ENCODE measurements around the gene CXorf58. TPM values are rescaled to one million over a fixed set of nuclear protein-coding genes. Genes with fewer than 3 reads are reported as not detected.

The CXorf58 gene
- total and polyA plus RNA-seq, 10 donors: 0.04 to 0.92 (median 0.16) TPM; not detected in 5

DNA sequence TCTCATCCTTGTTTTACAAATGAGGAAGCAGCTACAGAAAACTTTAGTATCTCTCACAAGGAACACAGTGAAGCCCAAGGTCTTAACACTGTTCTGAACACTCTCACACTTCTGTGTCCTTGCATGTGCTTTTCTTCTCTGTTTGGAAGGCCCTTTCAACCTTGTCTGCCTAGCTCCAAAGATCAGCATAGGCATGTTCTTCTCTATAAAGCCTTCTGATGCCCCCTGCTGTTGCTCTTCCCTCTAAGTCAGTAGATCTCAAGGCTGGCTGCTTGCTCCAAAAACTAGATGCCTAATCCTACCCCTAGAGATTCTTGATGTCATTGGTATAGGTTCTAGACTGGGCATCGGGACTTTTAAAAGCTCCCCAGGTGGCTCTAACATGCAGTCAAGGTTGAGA, 6.0 kb upstream of the CXorf58 start:
- Histone ChIP-seq H3K27ac (peak overlapping the region; percentile 29 to 87 (median 71)), H3K4me1 (peaks cover 4 to 35% (median 21%) of the 10 kb centered on the region in 6 donors), H3K27me3 (replicated peaks in 1 of 7) (no peaks in the 10 kb centered on the region), H3K9me3 (no peaks in the 10 kb centered on the region), H3K36me3 (no peaks in the 10 kb centered on the region), H3K4me3 (peak overlapping the region in 1 of 8 donors; percentile 40)
- DNase-seq: no peak
- 18 to 53% (median 33%) methylated on average over 1 of the region's 1 CpG; no CpG with 5 or more reads in 1 of the 5 donors for WGBS, 5 donors
- TF ChIP-seq, protein P1, sequence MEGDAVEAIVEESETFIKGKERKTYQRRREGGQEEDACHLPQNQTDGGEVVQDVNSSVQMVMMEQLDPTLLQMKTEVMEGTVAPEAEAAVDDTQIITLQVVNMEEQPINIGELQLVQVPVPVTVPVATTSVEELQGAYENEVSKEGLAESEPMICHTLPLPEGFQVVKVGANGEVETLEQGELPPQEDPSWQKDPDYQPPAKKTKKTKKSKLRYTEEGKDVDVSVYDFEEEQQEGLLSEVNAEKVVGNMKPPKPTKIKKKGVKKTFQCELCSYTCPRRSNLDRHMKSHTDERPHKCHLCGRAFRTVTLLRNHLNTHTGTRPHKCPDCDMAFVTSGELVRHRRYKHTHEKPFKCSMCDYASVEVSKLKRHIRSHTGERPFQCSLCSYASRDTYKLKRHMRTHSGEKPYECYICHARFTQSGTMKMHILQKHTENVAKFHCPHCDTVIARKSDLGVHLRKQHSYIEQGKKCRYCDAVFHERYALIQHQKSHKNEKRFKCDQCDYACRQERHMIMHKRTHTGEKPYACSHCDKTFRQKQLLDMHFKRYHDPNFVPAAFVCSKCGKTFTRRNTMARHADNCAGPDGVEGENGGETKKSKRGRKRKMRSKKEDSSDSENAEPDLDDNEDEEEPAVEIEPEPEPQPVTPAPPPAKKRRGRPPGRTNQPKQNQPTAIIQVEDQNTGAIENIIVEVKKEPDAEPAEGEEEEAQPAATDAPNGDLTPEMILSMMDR (IDR thresholded peaks at IDR 0.05 in 8 of 11, conservative IDR thresholded peaks at IDR 0.05 in 3 of 11): peak in 10 of 11 experiments; percentile 14 to 64 (median 44)
- TF ChIP-seq POLR2AphosphoS5 (IDR thresholded peaks at IDR 0.05) (peak in 1 of 3 donors; percentile 36), POLR2A (IDR thresholded peaks at IDR 0.05) (no peak)
- intact Hi-C loops (cut with DNase I; ENCODE audit: low total_unique reads): loop anchor here (2.0 kb wide), 1 partner anchor 207 kb away; no protein-coding TSS in a partner anchor

DNA sequence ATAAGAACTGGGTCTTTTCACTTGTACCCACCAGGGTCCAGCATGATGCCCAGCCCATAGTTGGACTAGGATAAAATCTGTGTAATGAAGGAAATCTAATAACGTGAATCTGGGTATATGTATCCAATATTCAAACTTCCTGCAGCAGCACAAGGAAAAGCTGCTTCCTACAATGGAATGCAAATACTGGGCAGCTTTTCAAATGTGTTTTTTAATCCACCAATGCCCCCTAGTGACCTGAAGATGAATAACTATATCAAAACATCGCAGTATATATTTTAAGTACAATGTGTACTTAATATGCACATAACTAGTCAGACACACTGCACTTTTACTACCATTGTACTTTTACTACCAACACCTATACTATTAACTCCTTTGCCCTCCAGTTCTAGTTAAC, 5.4 kb upstream of the CXorf58 start:
- H3K27me3 ChIP-seq (replicated peaks in 1 of 7): no peaks in the 10 kb centered on the region
- DNase-seq: no peak
- no peaks in the 10 kb centered on the region for H3K36me3 ChIP-seq
- H3K4me3 ChIP-seq: peak overlapping the region in 1 of 8 donors; percentile 40
- peak overlapping the region in 7 of 8 donors; percentile 38 to 87 (median 73) for H3K27ac ChIP-seq
- intact Hi-C loops (cut with DNase I; ENCODE audit: low total_unique reads): loop anchor here (2.0 kb wide), 1 partner anchor 208 kb away; no protein-coding TSS in a partner anchor
- TF ChIP-seq POLR2AphosphoS5 (IDR thresholded peaks at IDR 0.05): no peak
- no peak for TF ChIP-seq POLR2A (IDR thresholded peaks at IDR 0.05)
- TF ChIP-seq, protein P1 (IDR thresholded peaks at IDR 0.05 in 8 of 11, conservative IDR thresholded peaks at IDR 0.05 in 3 of 11): peak; percentile 15 to 67 (median 34)
- 0 to 7% (median 5%) methylated on average over 2 of the region's 2 CpGs for WGBS, 5 donors
- H3K9me3 ChIP-seq: no peaks in the 10 kb centered on the region
- peaks cover 4 to 40% (median 23%) of the 10 kb centered on the region in 6 donors for H3K4me1 ChIP-seq

DNA sequence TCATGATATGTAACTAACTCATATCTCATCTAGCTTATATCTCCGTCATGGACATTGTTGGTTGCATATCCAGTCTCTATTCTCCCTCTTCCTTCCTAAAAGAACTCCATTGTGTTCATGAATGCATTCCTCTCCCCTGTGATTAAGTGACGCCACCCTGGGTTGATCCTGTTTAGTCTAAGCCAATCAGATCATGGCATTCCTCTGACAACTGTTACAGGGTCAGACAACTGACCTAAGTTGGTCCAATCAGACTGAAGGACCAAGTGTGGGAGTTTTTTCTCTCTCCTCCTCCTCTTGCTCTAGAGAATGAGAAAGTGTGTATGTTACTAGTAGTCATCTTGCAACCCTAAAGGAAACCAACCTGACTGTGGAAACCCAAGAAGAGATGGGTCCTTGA, 3.7 kb upstream of the CXorf58 start:
- intact Hi-C loops (cut with DNase I; ENCODE audit: low total_unique reads): no loop called here
- H3K27me3 ChIP-seq (replicated peaks in 1 of 7): no peaks in the 10 kb centered on the region
- TF ChIP-seq POLR2AphosphoS5 (IDR thresholded peaks at IDR 0.05) (no peak), POLR2A (IDR thresholded peaks at IDR 0.05) (no peak)
- TF ChIP-seq, protein P1 (IDR thresholded peaks at IDR 0.05 in 8 of 11, conservative IDR thresholded peaks at IDR 0.05 in 3 of 11): no peak
- H3K9me3 ChIP-seq: no peaks in the 10 kb centered on the region
- no peak for DNase-seq
- 52 to 75% (median 71%) methylated on average over 2 of the region's 2 CpGs for WGBS, 5 donors
- H3K27ac ChIP-seq: peak overlapping the region in 1 of 8 donors; percentile 22
- H3K4me1 ChIP-seq: peaks cover 4 to 48% (median 29%) of the 10 kb centered on the region in 6 donors
- H3K36me3 ChIP-seq: no peaks in the 10 kb centered on the region
- H3K4me3 ChIP-seq: no peak overlapping the region

DNA sequence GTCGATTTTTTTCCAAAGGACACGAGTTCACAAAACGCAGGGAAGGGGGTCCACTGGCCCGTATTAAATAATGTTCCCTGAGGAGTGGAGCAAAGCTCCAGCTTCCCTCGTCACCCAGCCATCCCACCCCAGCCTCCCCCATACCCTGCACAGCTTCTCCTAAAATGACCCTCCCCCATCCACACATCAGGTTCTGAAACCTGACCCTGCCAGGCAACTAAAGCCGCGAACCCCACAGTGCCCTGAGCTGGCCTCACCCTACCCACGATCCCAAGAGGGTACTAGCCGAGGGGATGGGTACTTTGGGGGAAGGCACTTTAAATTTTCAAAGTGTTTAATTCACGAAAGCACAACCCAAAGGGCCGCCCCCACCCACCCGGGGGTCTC, 702 bp upstream of the CXorf58 start:
- Histone ChIP-seq H3K9me3 (no peaks in the 10 kb centered on the region), H3K27me3 (replicated peaks in 1 of 7) (no peaks in the 10 kb centered on the region), H3K4me3 (peak overlapping the region; percentile 47 to 73 (median 52)), H3K27ac (peak overlapping the region; percentile 65 to 93 (median 89)), H3K36me3 (no peaks in the 10 kb centered on the region), H3K4me1 (peaks cover 2 to 30% (median 17%) of the 10 kb centered on the region in 6 donors)
- WGBS, 5 donors: 1 to 44% (median 5%) methylated on average over 5 to 12 of the region's 12 CpGs
- no peak for DNase-seq
- intact Hi-C loops (cut with DNase I; ENCODE audit: low total_unique reads): no loop called here
- TF ChIP-seq, protein P1 (IDR thresholded peaks at IDR 0.05 in 8 of 11, conservative IDR thresholded peaks at IDR 0.05 in 3 of 11): no peak
- TF ChIP-seq POLR2AphosphoS5 (IDR thresholded peaks at IDR 0.05): no peak
- TF ChIP-seq POLR2A (IDR thresholded peaks at IDR 0.05): no peak

Measured in spleen (tissue), 11 donors.